HUES6 (cell line): ENCODE data around the gene CEP170B.

Experiments
- H3K27ac ChIP-seq: 2 replicates; pipeline ENCODE4 v1.7.0; 2013; ENCODE audit warnings: low read depth, mild to moderate bottlenecking, low read length, inconsistent platforms
- H3K27me3 ChIP-seq: 2 replicates; pipeline ENCODE4 v1.6.1; 2013; ENCODE audit warnings: low read length; ENCODE audit not compliant: control insufficient read depth, insufficient read depth
- H3K36me3 ChIP-seq: 2 replicates; pipeline ENCODE4 v1.6.1; 2013; ENCODE audit warnings: low read length; ENCODE audit not compliant: control insufficient read depth, insufficient read depth
- H3K4me1 ChIP-seq: 2 replicates; pipeline ENCODE4 v1.6.1; 2013; ENCODE audit warnings: low read length; ENCODE audit not compliant: control insufficient read depth, insufficient read depth
- H3K4me3 ChIP-seq: 2 replicates; pipeline ENCODE4 v1.5.1; 2013; ENCODE audit warnings: low read depth, low read length
- H3K9ac ChIP-seq: one replicate; pipeline ENCODE4 v1.6.1; 2013; ENCODE audit warnings: mild to moderate bottlenecking, low read length
- H3K9me3 ChIP-seq: 2 replicates; pipeline ENCODE4 v1.6.1; 2013; ENCODE audit warnings: low read depth, low read length; ENCODE audit not compliant: control insufficient read depth, insufficient read depth

The CEP170B gene

DNA sequence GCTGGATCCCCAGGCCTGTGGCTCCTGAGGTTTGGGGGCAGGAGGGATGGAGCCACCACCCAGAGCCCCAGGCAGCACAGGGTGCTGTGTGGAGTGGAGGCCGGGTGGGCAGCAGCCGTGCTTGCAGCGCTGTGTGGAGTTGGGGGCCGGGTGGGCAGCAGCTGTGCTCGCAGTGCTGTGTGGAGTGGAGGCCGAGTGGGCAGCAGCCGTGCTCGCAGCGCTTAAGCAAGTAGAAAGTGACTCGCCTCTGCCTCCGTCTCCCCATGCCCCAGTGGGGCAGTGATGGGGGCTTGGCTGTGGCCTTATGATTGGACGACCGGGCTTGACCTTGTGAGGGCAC lies 10.3 kb downstream of the CEP170B start:
- Histone ChIP-seq H3K4me1 (peaks cover 25% of the 10 kb centered on the region), H3K9ac (no peak overlapping the region), H3K4me3 (no peak overlapping the region), H3K27me3 (no peaks in the 10 kb centered on the region), H3K36me3 (peaks cover 14% of the 10 kb centered on the region), H3K9me3 (no peaks in the 10 kb centered on the region), H3K27ac (no peak overlapping the region)

DNA sequence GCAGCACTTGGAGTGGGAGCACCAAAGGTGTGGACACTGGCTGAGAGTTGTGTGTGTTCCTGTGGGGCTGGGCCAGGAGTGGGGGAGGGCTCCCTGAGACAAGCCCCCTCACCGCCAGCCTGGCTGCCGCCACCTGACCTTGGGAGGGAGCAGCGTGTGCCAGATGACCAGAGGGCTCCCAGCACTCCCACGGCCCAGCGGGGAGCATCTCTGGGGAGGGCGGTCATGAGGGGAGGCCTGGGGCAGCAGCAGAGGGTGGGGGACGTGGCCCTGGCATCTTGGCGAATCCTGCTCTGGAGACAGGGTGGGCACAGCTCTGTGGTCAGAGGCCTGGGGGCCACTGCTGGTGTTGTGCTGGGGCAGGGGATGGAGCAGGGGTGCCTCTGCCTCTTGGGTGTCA lies 10.7 kb downstream of the CEP170B start:
- Histone ChIP-seq H3K4me3 (no peak overlapping the region), H3K9ac (no peak overlapping the region), H3K36me3 (peaks cover 19% of the 10 kb centered on the region), H3K27me3 (no peaks in the 10 kb centered on the region), H3K9me3 (no peaks in the 10 kb centered on the region), H3K27ac (no peak overlapping the region), H3K4me1 (peaks cover 25% of the 10 kb centered on the region)

DNA sequence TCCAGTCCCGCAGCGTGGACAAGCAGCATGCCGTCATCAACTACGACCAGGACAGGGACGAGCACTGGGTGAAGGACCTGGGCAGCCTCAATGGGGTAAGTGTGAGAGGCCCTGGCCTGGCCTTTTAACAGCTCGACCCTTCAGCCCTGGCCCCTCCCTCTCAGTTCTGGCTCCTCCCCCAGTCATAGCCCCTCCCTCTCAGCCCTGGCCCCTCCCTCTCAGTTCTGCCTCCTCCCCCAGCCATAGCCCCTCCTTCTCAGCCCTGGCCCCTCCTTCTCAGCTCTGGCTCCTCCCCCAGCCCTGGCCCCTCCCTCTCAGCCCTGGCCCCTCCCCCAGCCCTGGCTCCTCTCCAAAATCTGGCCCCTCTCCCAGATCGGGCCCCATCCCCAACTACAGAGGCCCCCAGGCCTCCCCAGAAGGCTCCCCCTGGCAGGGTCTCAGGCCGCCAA lies 11.2 kb downstream of the CEP170B start:
- H3K4me1 ChIP-seq, result peaks cover 25% of the 10 kb centered on the region
- no peaks in the 10 kb centered on the region for H3K9me3 ChIP-seq
- H3K27me3 ChIP-seq, result no peaks in the 10 kb centered on the region
- no peak overlapping the region for H3K9ac ChIP-seq
- peaks cover 20% of the 10 kb centered on the region for H3K36me3 ChIP-seq
- no peak overlapping the region for H3K4me3 ChIP-seq
- H3K27ac ChIP-seq, result no peak overlapping the region

DNA sequence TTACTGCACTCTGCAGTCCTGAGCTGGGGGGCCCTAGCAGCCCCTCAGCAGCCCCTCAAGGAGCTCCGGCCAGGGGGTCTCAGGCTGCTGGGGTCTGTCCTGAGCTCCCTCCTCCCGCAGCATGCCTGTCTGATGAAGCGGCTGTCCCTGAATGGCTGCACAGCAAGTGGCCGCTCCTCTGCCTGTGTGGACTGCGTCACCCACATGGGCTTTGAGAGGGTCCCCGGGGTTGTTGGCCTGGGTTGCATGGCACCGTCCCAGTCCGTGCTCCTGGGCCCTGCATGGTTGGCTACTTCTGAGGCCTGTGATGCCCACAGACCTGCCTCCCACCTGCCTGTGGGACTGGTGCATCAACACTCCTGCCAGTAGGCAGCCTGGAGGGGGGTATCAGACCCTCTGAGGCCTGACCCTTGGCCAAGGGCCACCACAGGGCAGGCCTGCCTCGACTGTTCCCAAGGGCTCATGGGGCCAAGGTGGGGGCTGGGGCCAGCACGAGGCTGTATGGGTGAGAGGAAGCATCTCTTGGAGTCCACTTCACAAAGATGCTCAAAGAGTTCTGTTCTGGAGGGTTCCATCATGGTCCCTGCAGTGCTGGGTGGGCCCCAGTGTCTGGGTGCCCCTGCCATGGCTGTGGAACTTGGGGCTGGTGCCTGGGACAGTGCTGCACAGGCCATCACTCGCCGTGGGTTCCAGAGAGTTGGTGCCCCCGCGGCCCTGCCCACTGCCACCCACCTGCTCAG lies 12.2 kb downstream of the CEP170B start:
- Histone ChIP-seq H3K4me1 (peaks cover 30% of the 10 kb centered on the region), H3K27ac (no peak overlapping the region), H3K9ac (no peak overlapping the region), H3K27me3 (no peaks in the 10 kb centered on the region), H3K4me3 (no peak overlapping the region), H3K9me3 (no peaks in the 10 kb centered on the region), H3K36me3 (peaks cover 20% of the 10 kb centered on the region)

DNA sequence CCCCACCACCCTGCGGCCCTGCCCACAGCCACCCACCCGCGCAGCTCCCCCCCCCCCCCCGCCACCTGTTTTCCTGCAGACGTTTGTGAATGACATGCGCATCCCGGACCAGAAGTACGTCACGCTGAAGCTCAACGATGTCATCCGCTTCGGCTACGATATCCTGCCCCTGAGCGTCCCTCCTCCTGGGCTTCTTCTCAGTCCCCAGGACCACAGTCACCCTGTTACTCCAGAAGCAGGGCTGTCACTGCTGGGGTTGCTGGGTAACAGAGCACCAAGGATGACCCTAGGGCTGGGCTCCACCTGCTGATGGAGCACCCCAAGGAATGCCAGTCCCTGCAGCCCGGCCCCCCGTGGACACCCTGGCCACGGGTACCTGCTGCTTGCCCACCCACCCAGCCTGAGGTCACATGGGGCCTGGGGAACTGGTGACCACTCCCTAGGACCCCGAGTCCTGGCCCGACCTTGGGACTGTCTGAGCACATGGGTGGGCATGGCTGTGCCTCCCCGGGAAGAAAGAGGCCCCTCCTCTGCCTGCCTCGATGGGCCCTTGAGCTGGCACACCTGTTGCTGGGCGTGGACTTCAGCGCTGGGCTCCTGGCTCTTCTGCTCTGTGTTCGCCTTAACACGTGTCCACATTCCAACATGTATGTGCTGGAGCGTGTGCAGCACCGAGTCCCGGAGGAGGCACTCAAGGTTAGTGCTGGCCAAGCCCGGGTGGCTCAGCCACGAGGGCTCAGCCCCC lies 12.9 kb downstream of the CEP170B start:
- Histone ChIP-seq H3K9ac (no peak overlapping the region), H3K27me3 (no peaks in the 10 kb centered on the region), H3K4me3 (no peak overlapping the region), H3K36me3 (peaks cover 20% of the 10 kb centered on the region), H3K27ac (no peak overlapping the region), H3K4me1 (peaks cover 28% of the 10 kb centered on the region), H3K9me3 (no peaks in the 10 kb centered on the region)

DNA sequence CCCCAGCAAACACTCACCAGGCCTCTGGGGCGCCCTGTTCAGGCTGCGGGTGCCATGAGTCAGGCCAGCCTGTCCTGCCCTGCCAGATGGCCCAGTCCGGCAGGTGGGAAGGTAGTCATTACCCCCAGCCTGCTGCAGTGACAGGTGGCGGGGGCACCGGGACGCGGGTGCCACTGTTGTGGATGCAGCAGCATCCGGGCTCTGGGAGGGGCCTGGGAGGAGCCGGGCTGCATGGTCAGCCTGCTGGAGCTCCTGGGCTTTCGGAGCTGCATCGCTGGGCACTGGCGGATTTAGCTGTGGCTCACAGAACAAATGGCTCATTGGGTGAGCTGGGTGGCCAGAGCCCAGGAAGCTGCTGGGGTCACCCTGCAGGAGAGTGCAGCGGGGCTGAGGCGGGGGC lies 13.5 kb downstream of the CEP170B start:
- H3K9me3 ChIP-seq, result no peaks in the 10 kb centered on the region
- H3K9ac ChIP-seq, result no peak overlapping the region
- peaks cover 23% of the 10 kb centered on the region for H3K4me1 ChIP-seq
- no peaks in the 10 kb centered on the region for H3K27me3 ChIP-seq
- H3K36me3 ChIP-seq, result peaks cover 26% of the 10 kb centered on the region
- no peak overlapping the region for H3K27ac ChIP-seq
- H3K4me3 ChIP-seq, result no peak overlapping the region

DNA sequence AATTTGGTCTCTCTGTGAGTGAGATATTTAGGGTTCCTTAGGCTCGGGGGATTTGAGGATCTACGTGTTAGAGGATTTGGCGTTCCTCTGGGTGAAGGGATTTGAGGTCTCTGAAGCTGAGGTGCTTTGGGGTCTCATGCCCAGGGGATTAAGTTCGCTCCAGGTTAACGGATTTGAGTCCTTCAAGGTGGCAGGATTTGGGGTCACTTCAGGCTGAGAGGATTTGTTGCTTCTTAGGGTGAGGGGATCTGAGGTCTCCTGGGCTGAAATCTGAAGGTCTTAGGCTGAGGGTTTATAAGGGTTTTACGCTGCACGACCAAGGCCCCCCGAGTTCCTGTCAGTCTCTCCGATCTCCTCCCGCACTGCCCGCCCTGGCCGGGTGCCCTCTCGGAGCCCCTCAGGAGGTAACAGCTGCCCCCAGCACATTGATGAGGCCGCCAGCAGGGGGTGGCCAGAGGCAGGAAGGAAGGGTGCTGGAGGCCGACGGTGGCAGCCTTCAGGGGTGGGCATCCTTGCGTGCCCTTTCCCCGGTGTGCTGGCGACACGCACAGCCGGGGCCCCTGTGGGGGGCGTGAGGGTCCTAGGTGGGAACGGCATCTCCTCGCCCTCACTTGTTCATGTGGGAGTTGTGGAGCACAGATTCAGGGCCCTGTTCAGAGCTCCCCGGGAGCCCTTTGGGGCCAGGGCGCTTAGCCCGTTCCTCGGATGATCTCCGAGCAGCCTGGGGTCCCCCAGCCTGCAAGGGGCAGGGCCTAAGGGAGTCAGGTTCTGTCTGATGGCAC lies 14.3 kb downstream of the CEP170B start:
- Histone ChIP-seq H3K27ac (no peak overlapping the region), H3K4me1 (peaks cover 22% of the 10 kb centered on the region), H3K4me3 (no peak overlapping the region)

DNA sequence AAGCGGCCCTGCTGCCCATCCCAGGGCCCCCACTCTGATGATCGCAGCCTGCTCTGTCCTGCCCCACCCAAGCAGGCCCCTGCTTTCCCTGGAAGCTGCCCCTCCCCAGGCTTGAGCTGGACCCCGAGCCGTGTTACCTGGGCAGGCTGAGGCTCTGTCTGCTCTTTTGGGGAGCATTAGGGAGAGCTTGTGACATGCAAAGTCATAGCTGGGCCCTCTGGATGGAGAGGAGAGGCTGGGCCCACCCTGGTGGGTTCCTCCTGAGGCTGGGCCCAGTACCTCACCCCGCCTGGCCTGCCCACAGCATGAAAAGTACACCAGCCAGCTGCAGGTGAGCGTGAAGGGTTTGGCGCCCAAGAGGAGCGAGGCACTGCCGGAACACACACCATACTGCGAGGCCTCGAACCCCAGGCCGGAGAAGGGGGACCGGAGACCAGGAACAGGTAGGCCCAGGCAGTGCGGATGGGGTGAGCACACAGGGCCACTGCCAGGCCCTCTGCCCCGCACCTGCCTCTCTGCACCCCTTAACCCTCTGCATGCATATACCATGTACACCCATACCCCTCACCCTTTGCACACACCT lies 15.0 kb downstream of the CEP170B start:
- Histone ChIP-seq H3K4me1 (peaks cover 19% of the 10 kb centered on the region), H3K9me3 (no peaks in the 10 kb centered on the region), H3K4me3 (no peak overlapping the region)

More for the DNA sequence above, 14.3 kb downstream of the CEP170B start:
- peaks cover 28% of the 10 kb centered on the region for H3K36me3 ChIP-seq
- no peaks in the 10 kb centered on the region for H3K27me3 ChIP-seq
- H3K9me3 ChIP-seq, result no peaks in the 10 kb centered on the region
- no peak overlapping the region for H3K9ac ChIP-seq

DNA sequence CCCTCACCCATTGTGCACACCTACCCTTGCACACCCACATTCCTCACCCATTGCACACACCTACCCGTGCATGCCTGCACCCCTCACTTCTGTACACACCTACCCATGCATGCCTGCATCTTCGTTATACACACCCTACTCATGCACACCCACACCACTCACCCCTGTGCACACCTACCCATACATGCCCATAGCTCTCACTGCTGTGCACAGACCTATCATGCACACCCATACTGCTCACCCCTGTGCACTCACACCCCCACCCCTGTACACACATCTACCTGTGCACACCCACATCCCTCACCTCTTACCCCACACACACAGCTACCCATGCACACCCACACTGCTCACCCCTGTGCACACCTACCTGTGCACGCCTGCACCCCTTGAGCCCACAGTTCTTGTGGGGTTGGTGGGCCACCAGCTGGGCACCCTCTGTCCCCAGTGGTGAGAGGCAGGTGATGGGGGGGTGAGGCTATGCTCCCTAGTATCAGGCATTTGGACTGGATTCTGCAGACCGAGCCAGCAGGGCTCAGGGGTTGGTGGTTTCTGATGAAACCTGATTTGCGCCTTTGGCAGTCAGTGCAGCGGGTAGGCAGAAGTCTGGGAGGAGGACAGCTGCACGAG lies 15.6 kb downstream of the CEP170B start:
- Histone ChIP-seq H3K4me1 (peaks cover 17% of the 10 kb centered on the region), H3K27me3 (no peaks in the 10 kb centered on the region), H3K9me3 (no peaks in the 10 kb centered on the region), H3K36me3 (peaks cover 35% of the 10 kb centered on the region), H3K4me3 (no peak overlapping the region), H3K27ac (no peak overlapping the region), H3K9ac (no peak overlapping the region)

More for the DNA sequence above, 15.0 kb downstream of the CEP170B start:
- Histone ChIP-seq H3K36me3 (peaks cover 29% of the 10 kb centered on the region), H3K27ac (no peak overlapping the region), H3K9ac (no peak overlapping the region), H3K27me3 (no peaks in the 10 kb centered on the region)

DNA sequence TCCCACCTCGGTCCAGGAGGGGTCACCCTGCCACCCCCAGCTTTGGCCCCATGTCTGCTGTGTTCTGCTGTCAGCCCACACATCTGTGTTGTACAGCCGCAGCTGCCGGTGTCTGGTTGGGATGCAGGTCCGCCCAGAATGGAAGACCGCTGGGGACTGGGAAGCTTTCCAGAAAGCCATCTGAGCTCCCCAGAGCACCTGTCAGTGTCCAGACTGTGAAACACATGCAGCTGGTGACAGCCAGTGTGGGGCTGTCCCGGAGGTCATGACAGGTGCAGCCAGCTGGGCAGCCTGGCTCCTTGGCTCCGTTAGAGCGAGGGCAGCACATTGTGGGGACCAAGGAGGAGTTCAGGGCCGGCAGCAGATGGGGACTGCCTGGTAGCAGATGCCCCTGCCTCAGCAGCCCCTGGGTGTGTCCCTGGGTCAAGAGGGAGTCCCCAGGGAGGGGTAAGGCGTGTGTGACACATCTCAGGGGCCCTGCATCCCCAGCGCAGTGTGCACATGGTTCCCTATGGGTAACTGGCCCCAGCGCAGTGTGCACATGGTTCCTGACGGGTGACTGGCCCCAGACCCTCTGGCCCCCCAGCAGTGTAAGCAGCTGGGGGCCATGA lies 16.4 kb downstream of the CEP170B start:
- Histone ChIP-seq H3K4me3 (no peak overlapping the region), H3K27ac (no peak overlapping the region), H3K4me1 (peaks cover 13% of the 10 kb centered on the region), H3K9ac (no peak overlapping the region), H3K27me3 (no peaks in the 10 kb centered on the region), H3K36me3 (peaks cover 37% of the 10 kb centered on the region), H3K9me3 (no peaks in the 10 kb centered on the region)
